ES-I3 (cell line): ENCODE data around the gene CHCHD4.
"Not testable (repeated sequence)": the region's sequence is repeated elsewhere in the genome, so short reads cannot be mapped to it uniquely, and the experiment has no call there.

ENCODE experiments used
- H3K36me3 ChIP-seq: 2 replicates; pipeline ENCODE4 v1.6.1; 2013; ENCODE audit warnings: mild to moderate bottlenecking, low read length, control low read depth, moderate library complexity; ENCODE audit not compliant: insufficient read depth
- H3K4me1 ChIP-seq: 2 replicates; pipeline ENCODE4 v1.6.1; 2013; ENCODE audit warnings: mild to moderate bottlenecking, control low read depth, low read length; ENCODE audit not compliant: insufficient read depth
- H3K9ac ChIP-seq: 2 replicates; pipeline ENCODE4 v1.6.1; 2013; ENCODE audit warnings: low read depth, mild to moderate bottlenecking, low read length, moderate library complexity
- H3K9me3 ChIP-seq: 2 replicates; pipeline ENCODE4 v1.6.1; 2013; ENCODE audit warnings: mild to moderate bottlenecking, low read length, moderate library complexity; ENCODE audit not compliant: control insufficient read depth, insufficient read depth

The CHCHD4 gene

DNA sequence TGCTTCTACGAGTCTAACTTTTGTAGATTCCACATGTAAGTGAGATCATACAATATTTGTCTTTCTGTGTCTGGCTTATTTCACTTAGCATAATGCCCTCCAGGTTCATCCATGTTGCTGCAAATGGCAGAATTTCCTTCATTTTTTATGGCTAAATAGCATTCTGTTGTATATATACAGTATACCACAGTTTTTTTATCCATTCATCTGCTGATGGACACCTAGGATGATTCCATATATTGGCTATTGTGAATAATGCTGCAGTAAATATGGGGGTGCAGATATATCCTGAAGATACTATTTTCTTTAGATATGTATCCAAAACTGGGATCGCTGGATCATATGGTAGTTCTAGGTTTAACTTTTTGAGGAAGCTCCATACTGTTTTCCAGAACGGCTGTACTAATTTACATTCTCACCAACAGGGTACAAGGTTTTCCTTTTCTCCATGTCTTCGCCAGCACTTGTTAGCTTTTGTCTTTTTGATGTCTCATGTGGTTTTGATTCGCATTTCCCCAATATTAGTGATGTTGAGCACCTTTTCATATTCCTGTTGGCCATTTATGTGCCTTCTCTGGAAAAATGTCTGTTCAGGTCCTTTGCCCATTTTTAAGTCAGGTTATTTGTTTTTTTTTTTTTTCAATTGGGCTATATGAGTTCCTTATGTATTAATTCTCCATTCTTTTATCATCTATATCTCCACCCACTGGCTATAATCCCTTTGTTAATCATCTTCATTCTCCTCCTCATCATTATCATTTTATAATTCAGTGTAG is 26.9 kb downstream of the CHCHD4 start:
- Histone ChIP-seq H3K9ac (no peak overlapping the region), H3K4me1 (no peaks in the 10 kb centered on the region), H3K9me3 (no peaks in the 10 kb centered on the region), H3K36me3 (no peaks in the 10 kb centered on the region)

DNA sequence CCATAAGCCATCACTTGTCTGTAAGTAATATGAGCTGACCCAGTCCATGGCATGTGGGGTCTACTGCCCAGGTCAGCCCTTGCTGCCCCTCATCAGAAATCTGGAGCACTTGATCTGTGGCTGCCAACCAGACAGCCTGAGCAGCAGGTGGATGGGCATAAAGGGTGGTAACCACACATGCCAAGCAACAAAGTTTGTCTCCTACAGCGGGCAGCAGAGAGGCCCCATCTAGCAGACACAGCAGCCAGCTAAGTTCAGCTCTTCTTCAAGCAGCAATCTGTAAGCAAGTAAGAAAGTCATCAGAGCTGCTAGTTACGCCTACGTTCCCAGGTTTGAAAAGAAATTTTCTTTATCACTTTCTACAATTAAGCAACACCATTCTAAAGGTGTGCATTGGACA is 27.9 kb downstream of the CHCHD4 start:
- peaks cover 3% of the 10 kb centered on the region; the same call in 1 of the 2 replicates for H3K4me1 ChIP-seq
- H3K9ac ChIP-seq: no peak overlapping the region
- H3K9me3 ChIP-seq: no peaks in the 10 kb centered on the region
- no peaks in the 10 kb centered on the region for H3K36me3 ChIP-seq

DNA sequence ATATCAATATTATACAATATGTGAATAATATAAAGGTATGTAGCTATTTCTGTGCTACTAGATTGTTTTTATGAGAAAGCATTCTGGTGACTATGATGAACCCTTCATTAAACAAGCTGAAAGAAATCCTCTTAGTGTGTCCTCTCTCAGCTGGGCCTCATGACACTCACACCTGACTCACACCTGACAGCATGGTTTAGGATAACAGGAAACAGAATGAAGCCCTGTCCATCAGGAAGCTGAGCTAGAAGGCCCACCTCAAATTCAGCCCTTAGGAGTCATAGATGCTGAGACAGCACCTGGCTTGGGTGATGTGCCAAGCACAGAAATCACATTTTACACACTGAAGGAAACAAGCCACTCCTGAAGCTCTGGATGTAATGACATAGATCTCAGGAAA is 30.8 kb downstream of the CHCHD4 start:
- Histone ChIP-seq H3K9ac (no peak overlapping the region), H3K36me3 (no peaks in the 10 kb centered on the region), H3K9me3 (no peaks in the 10 kb centered on the region), H3K4me1 (peaks cover 3% of the 10 kb centered on the region; the same call in 1 of the 2 replicates)

DNA sequence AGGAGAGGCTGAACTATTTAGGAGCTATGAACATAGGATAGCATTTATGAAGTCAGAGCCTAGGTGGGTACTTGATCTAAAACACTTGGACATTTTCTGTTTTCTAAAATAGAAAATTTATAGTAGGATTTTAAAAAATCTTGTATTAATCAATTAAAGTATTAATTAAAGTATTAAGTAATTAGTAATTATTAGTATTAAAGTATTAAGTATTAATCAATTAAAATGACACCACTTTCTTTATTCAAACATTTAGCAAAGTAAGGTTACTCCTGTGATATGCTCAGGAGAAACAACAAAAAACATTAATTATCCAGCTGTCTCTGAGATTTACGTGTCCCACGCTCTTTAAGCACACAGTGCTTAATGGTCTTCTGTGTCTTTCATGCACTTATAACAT is 32.2 kb downstream of the CHCHD4 start:
- Histone ChIP-seq H3K36me3 (no peaks in the 10 kb centered on the region), H3K4me1 (peaks cover 3% of the 10 kb centered on the region; the same call in 1 of the 2 replicates), H3K9ac (no peak overlapping the region), H3K9me3 (peaks cover 5% of the 10 kb centered on the region; the same call in 1 of the 2 replicates)

DNA sequence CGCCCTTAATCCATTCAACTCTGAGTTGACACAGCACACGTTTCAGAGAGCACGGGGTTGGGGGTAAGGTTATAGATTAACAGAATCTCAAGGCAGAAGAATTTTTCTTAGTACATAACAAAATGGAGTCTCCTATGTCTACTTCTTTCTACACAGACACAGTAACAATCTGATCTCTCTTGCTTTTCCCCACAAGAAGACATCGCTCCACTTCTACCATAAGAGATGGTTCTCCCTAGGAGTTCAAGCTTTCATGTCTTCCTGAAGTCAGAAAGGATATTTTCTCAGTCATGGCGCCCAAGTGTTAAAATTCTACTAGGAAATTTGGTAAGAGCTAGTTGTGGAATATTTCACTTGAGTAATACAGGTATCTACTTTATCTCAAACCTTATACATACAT is 32.7 kb downstream of the CHCHD4 start:
- not testable (repeated sequence) for H3K4me1 ChIP-seq, H3K9ac ChIP-seq

DNA sequence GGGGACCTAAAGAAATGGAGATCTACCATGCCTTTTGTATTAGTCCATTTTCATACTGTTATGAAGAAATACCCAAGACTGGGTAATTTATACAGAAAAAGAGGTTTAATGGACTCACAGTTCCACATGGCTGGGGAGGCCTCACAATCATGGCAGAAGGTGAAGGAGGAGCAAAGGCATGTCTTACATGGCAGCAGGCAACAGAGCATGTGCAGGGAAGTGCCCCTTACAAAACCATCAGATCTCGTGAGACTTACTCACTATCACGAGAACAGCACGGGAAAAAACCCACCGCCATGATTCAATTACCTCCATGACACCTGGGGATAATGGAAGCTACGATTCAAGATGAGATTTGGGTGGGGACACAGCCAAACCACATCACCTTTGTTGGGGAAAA is 37.2 kb downstream of the CHCHD4 start:
- not testable (repeated sequence) for H3K9ac ChIP-seq, H3K4me1 ChIP-seq, H3K36me3 ChIP-seq
- H3K9me3 ChIP-seq: peaks cover 17% of the 10 kb centered on the region; the same call in 1 of the 2 replicates

More for the DNA sequence above, 32.7 kb downstream of the CHCHD4 start:
- not testable (repeated sequence) for H3K36me3 ChIP-seq, H3K9me3 ChIP-seq

DNA sequence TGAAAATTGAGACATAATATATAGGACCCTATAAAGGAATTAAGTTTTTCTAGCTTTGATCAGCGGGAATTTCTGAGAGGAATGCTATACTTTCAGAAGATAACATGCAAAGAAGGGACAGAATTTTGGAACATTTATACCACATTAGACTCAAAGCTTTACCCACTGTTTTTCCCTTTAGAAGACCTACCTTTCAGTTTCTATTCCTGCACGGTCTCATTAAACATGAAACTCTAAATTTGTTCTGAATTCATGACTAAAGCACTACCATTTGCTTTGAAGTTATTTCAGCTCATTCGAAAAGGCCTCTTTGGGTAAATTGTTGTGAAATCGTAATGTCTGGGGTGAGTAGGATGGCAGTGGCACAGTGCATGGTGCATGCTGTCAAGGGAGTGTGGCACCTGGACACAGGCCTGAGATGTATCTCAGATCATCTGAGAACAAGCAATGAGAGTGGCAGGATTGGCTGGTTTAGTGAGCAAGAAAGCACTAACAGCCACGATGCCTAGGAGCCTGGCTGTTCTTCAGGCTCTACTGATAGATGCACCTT is 42.5 kb downstream of the CHCHD4 start:
- Histone ChIP-seq H3K9ac (no peak overlapping the region), H3K36me3 (no peaks in the 10 kb centered on the region), H3K9me3 (peaks cover 21% of the 10 kb centered on the region; the same call in 1 of the 2 replicates), H3K4me1 (no peaks in the 10 kb centered on the region)

DNA sequence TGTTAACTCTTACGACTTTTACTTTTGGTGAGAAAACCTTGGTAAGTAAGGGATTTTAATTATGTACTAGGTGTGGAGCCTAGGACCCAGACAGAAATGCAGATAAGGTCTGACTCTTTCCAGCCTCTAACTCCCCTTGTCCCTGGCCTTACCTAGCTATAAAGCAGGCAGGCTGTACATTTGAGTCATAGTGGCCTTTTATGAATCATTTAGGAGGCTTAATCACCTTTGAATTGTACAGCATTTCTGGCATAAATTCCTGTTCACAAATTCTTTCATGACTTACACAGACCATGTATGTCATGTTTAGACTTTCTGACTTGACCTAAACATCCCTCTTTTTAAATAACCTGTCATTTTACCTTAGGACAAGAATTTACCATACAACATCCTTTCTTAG is 47.4 kb downstream of the CHCHD4 start:
- no peaks in the 10 kb centered on the region for H3K4me1 ChIP-seq
- H3K9me3 ChIP-seq: peaks cover 9% of the 10 kb centered on the region; the same call in 1 of the 2 replicates
- no peaks in the 10 kb centered on the region for H3K36me3 ChIP-seq
- no peak overlapping the region for H3K9ac ChIP-seq

DNA sequence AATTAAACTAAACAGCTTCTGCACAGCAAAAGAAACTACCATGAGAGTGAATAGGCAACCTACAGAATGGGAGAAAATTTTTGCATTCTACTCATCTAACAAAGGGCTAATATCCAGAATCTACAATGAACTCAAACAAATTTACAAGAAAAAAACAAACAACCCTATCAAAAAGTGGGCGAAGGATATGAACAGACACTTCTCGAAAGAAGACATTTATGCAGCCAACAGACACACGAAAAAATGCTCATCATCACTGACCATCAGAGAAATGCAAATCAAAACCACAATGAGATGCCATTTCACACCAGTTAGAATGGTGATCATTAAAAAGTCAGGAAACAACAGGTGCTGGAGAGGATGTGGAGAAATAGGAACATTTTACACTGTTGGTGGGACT is 49.4 kb downstream of the CHCHD4 start:
- H3K36me3 ChIP-seq, H3K9ac ChIP-seq, H3K4me1 ChIP-seq, H3K9me3 ChIP-seq: not testable (repeated sequence)

DNA sequence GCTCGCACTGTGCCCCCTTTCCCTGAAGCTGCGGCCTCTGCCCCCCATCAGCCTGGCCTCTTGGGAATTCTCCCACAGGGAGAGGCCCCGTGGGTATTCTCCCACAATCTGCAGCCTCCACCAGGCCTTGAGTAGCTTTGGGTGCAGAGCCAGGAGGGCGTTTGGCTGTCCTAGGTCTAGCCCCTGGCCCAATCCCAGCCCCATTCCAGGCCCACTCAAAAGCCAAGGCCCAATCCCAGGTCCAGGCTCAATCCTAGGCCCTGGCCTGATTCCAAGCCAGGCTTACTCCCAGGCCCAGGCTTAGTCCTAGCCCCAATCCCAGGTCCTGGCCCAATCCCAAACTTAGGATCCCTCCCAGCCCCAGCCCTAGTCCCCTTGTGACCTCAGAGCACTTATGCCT is 59.8 kb downstream of the CHCHD4 start:
- Histone ChIP-seq H3K9me3 (no peaks in the 10 kb centered on the region), H3K9ac (no peak overlapping the region), H3K36me3 (no peaks in the 10 kb centered on the region), H3K4me1 (no peaks in the 10 kb centered on the region)

DNA sequence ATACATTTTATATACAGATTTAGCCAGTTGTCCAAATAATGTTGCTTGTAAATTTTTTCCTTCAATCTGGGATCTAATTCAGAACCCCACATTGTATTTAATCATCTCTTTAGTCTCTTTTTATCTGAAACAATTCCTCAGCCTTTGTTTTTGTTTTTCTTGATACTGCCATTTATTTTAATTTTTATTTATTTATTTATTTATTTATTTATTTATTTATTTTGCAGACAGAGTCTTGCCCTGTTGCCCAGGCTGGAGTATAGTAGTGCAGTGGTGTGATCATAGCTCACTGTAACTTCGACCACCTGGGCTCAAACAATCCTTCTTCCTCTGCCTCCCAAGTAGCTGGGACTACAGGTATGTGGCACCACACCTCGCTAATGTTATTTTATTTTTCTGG is 61.5 kb downstream of the CHCHD4 start:
- no peaks in the 10 kb centered on the region for H3K36me3 ChIP-seq
- H3K9me3 ChIP-seq: no peaks in the 10 kb centered on the region
- H3K9ac ChIP-seq: no peak overlapping the region
- H3K4me1 ChIP-seq: no peaks in the 10 kb centered on the region
